ENCODE results near the gene KATNAL2.

The KATNAL2 gene

GRCh38 chr18:47115205-47115604 is 197.8 kb downstream of the KATNAL2 start:
- no peak for DNase-seq (ENCODE audit: low read depth)

GRCh38 chr18:47118981-47119380 is 201.6 kb downstream of the KATNAL2 start:
- DNase-seq (ENCODE audit: low read depth), result no peak

GRCh38 chr18:47120428-47120827 is 203.0 kb downstream of the KATNAL2 start:
- DNase-seq (ENCODE audit: low read depth), result no peak

- DNase-seq (ENCODE audit: low read depth), result no peak
Measured at GRCh38 chr18:47121146-47121545, 203.7 kb downstream of the KATNAL2 start.

GRCh38 chr18:47141289-47141688 is 223.9 kb downstream of the KATNAL2 start:
- DNase-seq (ENCODE audit: low read depth), result no peak

GRCh38 chr18:47143153-47143552 is 225.8 kb downstream of the KATNAL2 start:
- no peak for DNase-seq (ENCODE audit: low read depth)

GRCh38 chr18:47143899-47144485 is 226.6 kb downstream of the KATNAL2 start:
- DNase-seq (ENCODE audit: low read depth), result no peak

DNA sequence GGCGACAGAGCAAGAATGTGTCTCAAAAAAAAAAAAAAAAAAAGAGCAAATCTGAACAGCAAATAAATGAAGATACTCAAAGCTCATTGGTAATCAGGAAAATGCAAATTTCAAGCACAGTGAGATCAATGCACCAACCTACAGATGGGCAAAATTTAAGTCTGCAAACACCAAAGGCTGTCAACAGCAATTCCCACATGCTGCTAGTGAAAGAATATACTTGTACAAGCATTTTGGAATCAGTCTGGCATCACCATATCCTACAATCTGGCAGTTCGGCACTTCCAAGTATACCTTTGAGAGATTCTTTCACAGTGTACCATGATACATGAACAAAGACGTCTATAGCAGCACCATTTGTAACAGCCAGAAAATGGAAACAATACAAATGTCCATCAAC is 228.8 kb downstream of the KATNAL2 start:
- DNase-seq (ENCODE audit: low read depth), result no peak

DNA sequence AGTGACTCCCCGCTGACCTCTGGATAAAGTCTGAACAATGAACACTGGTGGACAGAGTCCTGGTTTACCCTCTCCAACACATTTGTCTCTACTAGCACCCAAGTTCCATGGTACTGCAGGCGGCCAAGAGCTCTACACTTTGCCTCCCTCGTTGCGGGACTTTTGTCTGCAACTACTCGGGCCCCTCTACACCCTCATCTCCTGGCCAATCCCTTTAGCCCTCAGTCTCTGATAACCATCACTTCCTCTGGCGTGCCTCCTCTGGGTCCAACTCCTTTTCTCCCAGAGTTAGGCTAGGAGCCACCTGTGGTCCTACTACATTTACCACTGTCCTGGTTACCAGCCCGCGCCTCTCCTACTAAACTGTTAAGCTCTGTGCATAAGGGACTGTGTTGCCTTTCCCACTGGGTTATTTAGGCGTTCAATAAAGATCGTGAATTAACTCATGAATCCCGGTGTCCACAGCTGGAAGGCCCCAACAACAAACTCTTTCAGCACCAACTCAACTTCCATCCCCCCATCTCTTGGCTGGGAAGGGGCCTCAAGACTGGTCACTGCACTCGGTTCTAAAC is 232.1 kb downstream of the KATNAL2 start:
- DNase-seq (ENCODE audit: low read depth), result no peak

GRCh38 chr18:47150029-47150823 is 232.8 kb downstream of the KATNAL2 start, which contains the start of gene HDHD2:
TSS of gene HDHD2 (minus strand) at chr18:47150500. CDS start at chr18:47136439, 14,061 bp downstream.
- DNase-seq (ENCODE audit: low read depth), result peak; percentile 64

DNA sequence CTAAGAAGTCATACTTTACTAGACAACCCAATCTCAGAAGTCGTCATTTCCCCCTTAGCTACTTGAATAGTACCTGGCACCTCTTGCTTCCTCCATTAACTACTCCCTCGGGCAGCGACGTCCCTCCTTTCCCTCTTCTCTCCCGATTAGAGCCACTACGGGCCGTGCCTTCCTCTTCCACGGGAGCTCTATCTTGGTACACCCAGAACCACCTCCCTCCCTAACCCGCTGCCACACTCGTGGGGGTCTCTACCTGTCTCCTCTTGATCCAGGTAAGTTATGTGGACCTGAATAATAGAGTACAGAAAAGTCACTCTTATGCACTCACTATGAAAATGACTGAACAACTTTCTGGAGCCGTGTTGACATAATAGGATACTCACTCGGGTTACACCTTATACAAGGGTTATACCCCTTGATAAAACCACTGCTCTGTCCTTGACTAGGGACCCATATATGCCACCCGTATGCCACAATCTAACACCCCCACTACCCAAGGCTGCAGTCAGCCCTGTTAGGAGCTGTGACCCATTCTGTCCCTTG is 233.5 kb downstream of the KATNAL2 start:
- no peak for DNase-seq (ENCODE audit: low read depth)

DNA sequence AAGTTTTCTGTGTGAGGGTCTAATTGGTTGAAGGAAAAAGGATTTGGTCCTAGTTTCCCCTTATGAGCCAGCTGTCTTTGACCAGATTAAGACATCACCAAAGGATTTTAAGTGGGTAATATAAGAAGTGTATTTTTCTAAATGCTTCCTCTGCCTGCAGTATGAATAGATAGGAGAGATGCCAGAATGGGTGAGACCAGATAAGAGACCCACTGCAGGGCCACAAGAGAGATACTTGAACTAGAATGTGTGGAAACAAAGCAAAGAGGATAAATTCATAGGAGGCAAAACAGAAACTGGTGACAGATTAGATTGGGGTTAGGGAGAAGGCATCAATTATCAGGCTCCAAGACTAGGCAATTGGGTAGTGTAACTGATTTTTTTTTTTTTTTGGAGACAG is 234.0 kb downstream of the KATNAL2 start:
- no peak for DNase-seq (ENCODE audit: low read depth)

Data from stimulated activated CD8-positive, alpha-beta memory T cell treated with anti-CD3 and anti-CD28 coated beads, Interleukin-15, amount 100 ng/mL, for 24 hours (primary cell).